Activated CD4-positive, alpha-beta T cell treated with anti-CD3 and anti-CD28 coated beads, Interleukin-2, Interleukin-4, amounts not matched to agents 100 ng/mL and 50 ng/mL, durations not matched to agents 16 hours and 8 hours (primary cell): ENCODE data around the gene COQ8B.
A peak's percentile ranks its signal among the peaks of the same experiment; 100 is the strongest.
"Not testable (repeated sequence)": the region's sequence is repeated elsewhere in the genome, so short reads cannot be mapped to it uniquely, and the experiment has no call there.

Experiments
- DNase-seq: peaks from one replicate; pipeline ENCODE4 v3.0.0-alpha.2; 2020; ENCODE audit warnings: low spot score

Gene COQ8B

GRCh38 chr19:40741527-40742390 is 25.1 kb upstream of the COQ8B start:
- no peak for DNase-seq

GRCh38 chr19:40740747-40741146 is 24.1 kb upstream of the COQ8B start:
- no peak for DNase-seq

DNA sequence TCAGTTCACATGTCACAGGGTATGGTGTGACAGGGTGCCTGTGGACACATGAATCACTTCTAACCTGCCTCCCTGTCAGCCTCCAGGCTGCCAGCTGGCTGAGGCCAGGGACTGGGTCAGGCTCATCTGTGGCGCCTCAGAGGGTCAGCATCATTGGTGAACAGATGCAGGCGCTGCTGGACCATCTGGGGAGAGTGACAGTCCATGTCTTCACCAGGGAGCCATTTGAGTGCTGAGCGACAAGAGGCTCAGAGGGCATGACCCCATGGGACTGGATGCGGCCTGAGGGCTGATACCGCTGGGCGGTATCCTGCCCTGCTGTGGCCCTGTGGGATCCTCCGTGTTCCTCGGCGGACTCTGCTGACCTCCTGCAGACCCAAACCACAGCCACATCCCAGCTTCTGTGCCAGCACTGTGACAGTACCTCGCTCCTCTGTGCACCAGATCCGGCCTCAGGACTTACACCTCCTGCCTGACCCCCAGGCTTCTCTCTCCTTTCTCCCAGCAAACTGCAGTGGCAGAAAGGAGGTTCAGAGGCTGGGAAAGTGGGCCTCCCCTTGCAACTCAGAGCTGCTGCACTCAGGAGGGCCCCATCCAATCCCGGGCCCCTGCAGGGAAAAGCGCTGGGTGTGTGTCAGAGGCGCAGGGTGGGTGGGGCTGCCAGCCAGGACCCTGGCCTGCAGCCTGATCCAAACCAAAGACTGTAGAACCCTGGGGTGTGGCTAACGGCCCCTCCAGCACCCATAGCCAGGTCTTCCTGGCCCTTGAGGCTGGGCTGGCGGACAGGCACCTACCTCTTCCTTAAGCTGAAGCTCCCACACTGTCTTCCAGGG is 23.4 kb upstream of the COQ8B start:
- DNase-seq: no peak

DNA sequence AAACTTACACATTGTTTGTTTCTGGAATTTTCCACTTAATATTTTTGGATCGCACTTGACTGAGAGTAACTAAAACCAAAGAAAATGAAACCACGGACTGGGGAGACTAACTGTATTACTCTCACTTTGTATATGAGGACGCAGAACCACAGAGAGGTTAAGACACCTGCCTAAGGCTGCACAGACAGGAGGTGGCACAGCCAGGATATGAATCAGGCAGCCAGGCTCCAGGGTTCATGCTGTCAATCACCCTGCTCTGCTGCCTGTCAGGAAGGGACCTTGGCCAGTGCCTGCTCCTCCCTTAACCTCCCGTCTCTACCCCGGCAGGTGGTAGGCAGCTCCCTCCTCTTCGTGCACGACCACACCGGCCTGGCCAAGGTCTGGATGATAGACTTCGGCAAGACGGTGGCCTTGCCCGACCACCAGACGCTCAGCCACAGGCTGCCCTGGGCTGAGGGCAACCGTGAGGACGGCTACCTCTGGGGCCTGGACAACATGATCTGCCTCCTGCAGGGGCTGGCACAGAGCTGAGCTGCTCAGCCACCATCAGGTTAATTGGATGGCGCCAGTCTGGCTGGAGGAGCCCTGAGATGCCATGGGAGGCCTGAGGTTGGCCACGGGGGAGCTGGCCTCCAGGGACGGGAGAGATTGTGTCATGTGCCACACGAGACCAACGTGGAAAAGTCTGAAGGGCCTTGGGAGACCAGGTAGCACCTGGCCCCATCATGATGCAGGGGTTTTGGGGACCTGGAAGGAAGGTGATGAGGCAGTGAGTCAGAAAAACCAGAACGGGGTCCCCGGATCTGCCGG is 22.5 kb upstream of the COQ8B start:
- no peak for DNase-seq

DNA sequence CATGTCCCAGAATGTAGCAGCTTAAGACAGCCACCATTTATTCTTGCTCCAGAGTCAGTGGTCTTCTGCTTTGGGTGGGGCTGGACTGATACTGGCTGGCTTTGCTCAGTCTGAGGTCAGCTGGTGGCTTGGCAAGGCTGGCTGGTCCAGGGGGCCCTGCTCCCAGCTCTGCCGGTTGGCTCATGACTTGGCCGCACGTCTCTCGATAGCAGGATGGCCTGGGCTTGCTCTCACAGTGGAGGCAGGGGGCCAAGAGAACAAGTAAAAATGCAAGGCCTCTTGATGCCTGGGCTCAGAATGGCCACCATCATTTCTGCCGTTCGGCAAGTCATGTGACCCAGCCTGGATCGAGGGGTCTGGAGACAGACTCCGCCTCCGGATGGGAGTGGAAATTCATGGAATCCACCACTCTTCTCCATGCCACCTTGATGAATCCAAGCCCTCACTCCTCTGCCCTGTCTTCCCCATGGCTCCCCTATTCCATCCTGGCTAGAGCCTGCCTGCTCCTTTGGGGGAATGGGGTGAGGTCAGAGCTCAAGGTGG is 20.5 kb upstream of the COQ8B start:
- no peak for DNase-seq

DNA sequence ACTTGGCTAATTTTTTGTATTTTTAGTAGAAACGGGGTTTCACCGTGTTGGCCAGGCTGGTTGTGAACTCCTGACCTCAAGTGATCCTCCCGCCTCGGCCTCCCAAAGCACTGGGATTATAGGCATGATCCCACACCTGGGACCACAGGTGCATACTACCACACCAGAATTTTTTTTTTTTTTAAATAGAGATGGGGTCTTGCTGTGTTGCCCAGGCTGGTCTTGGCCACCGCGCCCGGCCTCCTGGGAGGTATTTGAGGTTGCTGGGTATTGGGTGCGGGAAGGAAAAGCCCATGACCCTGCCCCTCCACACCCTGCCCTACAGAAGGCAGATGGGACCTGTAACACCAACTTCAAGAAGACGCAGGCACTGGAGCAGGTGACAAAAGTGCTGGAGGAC is 20.0 kb upstream of the COQ8B start:
- no peak for DNase-seq

DNA sequence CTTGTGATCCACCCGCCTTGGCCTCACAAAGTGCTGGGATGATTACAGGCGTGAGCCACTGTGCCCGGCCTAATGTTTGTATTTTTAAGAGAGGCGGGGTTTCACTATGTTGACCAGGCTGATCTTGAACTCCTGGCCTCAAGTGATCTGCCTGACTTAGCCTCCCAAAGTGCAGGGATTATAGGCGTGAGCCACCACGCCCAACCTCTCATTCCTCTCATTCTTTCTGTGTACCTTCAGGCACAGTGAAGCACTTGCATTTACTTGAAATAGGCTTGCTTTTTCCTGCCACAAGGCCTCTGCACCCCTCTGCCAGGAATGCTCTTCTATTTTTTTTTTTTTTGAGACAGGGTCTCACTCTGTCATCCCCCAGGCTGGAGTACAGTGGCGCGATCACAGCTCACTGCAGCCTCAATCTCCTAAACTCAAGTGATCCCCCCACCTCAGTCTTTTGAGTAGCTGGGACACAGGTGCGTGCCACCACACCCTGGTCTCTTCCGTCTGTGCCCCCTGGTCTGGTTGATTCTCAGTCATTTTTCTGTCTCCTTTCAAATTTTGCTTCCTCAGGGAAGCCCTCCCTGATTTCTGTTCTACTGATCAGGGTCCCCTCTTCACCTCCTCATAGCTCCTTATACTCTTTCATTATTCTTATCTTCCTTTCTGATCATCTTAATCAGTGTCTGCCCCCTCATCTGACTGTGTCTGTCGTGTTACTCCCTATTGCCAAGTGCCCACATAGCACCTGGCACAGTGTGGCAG is 18.5 kb upstream of the COQ8B start:
- DNase-seq: no peak

GRCh38 chr19:40733149-40733548 is 16.5 kb upstream of the COQ8B start:
- DNase-seq: no peak

DNA sequence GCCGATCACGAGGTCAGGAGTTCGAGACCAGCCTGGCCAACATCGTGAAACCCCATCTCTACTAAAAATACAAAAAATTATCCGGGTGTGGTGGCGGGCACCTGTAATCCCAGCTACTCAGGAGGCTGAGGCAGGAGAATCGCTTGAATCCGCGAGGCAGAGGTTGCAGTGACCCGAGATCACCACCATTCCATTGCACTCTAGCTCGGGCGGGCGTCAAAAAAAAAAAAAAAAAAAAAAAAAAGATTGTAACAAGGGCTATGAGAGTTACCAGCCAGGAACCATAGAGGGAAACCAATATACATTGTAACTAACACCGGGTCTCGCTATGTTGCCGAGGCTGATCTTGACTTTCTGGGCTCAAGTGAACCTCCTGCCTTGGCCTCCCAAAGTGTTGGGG is 15.6 kb upstream of the COQ8B start:
- DNase-seq: not testable (repeated sequence)

DNA sequence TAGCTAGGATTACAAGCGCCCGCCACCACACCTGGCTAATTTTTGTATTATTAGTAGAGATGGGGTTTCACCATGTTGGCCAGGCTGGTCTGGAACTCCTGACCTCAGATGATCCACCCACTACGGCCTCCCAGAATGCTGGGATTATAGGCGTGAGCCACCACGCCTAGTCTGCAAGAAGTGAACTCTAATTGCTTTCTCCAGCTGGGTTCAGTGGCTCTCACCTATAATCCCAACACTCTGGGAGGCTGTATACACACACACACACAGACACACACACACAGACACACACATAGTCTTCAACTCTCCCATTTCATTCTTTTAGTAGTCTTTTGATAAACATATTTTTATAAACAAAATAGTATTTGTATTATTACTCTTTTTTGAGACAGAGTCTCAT is 13.4 kb upstream of the COQ8B start:
- DNase-seq: not testable (repeated sequence)

- no peak for DNase-seq
These were observed 9.6 kb upstream of the COQ8B start for GRCh38 chr19:40726279-40726678.

DNA sequence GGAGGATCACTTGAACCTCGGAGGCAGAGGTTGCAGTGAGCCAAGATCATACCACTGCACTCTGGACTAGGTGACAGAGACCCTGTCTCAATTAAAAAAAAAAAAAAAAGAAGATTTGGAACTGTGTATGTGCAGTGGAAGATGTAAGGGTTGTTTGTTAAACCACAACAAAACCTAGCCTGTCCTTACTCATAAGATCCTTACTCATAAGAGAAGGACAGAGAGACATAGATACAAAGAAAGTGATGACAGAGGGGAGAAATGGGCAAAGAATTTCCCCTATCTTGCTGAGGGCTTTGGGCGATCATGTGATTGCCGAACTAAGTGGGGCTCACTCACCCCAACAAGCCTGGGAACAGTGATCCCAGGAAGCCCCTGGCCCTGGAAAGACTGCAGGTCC is 8.2 kb upstream of the COQ8B start:
- peak; percentile 46 for DNase-seq

DNA sequence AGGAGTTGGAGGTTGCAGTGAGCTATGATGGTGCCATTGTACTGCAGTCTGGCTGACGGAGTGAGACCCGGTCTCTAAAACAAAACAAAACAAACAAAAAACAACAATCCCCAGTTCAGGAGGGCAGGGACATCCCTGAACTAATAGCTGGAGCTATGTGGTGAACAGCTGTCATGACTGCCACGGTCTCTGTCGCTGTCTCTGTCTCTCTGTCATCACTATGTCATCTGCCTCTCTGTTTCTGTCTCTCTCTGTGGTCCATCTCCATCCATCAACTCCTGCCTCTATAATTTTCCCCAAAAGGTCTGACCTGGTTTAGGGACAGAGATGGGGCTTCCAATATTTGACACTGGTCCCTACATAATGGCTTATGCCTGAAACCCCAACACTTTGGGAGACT is 7.6 kb upstream of the COQ8B start:
- DNase-seq: no peak

DNA sequence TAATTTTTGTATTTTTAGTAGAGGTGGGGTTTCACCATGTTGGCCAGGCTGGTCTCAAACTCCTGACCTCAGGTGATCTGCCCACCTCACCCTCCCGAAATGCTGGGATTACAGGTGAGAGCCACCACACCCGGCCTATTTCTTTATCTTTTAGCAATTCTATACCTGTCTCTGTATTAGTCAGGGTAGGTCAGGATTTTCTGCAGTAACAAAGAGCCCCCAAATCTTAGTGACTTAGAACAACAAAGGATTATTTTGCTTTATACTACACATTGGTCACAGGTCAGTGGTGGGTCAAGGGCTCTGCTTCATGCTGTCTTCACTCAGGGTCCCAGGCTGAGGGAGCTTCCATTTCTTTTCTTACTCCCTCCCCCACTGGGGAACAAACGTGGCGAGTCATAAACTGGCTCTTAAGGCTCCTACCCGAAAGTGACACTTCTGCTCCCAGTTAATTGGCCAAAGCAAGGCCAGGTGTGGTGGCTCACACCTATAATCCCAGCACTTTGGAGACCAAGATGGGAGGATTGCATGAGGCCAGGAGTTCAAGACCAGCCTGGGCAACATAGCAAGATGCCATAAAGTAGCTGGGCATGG is 7.1 kb upstream of the COQ8B start:
- DNase-seq: no peak

DNA sequence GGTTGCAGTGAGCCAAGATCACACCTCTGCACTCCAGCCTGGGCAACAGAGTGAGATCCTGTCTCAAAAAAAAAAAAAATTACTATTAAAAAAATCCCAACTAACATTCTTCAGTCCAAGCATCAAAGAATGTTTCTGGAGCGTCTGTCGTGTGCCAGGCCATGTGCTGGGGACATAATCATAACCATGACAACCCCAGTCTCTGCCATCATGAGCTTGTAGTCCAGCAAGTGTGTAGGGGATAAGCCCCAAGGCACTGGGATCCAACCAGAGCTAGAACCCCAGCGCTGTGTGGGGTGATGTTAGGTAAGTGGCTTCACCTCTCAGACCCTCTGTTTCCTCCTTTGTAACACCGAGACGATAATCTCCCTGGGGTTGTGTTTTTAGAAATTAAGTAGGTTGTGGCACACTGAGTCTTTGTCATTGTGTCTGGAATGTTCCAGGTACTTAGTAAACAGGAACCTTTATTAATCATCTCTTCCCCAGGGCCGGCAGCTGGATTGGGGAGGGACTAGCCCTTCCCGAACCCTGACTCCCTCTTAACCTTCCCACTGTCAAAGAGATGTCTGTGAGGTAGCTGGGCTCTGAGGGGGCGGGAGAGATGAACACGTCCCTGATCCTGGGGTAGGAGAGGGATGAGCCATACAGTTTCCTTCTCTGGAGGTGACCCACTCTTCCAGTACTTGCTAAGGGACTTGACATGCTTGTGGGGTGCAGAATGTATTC is 5.4 kb upstream of the COQ8B start:
- DNase-seq: no peak

- DNase-seq: no peak
These were observed 4.4 kb upstream of the COQ8B start for GRCh38 chr19:40721140-40721486.

DNA sequence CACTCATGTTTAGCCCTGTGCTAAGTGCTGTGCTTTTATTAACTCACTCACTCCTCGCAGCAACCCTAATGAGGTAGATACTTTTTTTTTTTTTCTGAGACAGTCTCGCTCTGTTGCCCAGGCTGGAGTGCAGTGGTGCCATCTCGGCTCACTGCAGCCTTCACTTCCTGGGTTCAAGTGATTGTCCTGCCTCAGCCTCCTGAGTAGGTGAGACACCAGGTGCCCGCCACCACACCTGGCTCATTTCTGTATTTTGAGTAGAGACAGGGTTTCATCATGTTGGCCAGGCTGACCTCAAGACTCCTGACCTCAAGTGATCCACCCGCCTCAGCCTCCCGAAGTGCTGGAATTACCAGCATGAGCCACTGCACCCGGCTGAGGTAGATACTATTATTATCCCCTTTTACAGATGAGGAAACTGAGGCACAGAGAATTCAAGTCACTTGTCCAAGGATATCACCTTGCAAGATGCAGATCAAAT is 2.8 kb upstream of the COQ8B start:
- no peak for DNase-seq

GRCh38 chr19:40718774-40719391 is 2.2 kb upstream of the COQ8B start:
- no peak for DNase-seq

GRCh38 chr19:40717880-40718773 is 1.4 kb upstream of the COQ8B start:
- DNase-seq: no peak
